HG03571 (cell line): ENCODE results near the gene DIP2A.
"Not testable (repeated sequence)": the region's sequence is repeated elsewhere in the genome, so short reads cannot be mapped to it uniquely, and the experiment has no call there.

Experiments used
- ATAC-seq: cut with Tn5 transposase; IDR thresholded peaks from one replicate; pipeline ENCODE4 v1.9.1; 2021; ENCODE audit not compliant: unreplicated experiment

Gene DIP2A

DNA sequence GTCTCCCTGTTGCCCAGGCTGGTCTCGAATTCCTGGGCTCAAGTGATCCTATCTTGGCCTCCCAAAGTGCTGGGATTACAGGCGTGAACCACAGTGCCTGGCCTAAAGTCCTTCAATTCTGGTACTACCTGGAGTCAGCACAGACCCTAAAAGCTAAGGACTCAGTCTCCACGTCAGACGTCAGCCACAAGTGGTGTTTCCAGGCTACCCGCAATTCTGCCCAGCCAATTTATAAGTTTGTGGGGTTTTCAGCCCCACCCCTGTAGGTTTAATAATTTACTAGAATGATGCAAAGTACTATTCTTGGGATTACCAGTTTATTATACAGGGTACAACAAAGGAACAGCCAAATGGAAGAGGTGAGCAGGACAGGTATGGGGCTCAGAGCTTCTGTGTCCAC lies 10.6 kb upstream of the DIP2A start:
- no peak for ATAC-seq

DNA sequence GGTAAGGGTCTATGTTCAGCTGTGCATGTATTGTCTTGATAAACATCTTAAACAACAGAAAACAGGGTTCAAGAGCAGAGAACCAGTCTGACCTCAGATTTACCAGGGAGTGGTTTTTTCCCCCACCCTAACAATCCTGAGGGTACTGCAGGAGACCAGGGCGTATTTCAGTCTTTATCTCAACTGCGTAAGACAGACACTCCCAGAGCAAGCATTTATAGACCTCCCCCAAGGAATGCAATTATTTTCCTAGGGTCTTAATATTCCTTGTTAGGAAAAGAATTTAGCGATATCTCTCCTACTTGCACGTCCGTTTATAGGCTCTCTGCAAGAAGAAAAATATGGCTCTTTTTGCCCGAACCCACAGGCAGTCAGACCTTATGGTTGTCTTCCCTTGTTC lies 9.8 kb upstream of the DIP2A start:
- not testable (repeated sequence) for ATAC-seq

DNA sequence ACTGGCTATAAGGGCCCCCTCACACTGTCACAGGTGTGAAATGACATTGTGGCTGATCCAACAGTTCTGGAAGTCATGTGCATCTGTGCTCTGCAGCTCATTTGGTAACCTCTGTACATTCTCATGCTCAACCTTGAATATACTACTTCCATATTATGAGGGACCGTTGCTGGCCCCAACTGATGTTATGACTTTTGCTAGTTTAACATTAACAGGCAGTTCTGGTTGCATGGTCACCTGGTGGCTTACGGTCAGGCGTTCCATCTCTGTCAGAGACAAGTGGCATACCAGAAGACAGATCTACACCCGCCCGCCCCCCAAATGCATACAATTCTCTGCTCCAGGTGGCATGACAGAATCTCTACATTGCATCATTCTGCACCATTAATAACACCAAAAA lies 6.0 kb upstream of the DIP2A start:
- no peak for ATAC-seq

DNA sequence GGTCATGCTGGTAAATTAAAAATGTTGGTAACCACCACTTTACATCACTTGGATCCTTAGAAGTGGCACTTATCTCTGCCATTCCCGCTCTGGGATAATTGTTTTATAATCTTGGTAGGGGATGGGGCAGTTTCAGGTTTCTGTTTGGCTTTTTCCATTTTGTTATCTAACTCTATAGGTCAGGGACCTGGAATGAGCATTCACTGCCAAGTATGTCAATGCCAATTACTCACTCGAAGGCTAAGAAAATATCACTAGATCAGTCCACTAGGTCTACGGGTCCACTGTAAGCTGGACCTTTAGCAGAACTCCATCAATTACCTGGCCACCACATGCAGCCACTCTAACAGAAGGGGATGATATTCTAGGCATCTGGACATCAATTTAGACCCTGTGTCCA lies 4.5 kb upstream of the DIP2A start:
- no peak for ATAC-seq

DNA sequence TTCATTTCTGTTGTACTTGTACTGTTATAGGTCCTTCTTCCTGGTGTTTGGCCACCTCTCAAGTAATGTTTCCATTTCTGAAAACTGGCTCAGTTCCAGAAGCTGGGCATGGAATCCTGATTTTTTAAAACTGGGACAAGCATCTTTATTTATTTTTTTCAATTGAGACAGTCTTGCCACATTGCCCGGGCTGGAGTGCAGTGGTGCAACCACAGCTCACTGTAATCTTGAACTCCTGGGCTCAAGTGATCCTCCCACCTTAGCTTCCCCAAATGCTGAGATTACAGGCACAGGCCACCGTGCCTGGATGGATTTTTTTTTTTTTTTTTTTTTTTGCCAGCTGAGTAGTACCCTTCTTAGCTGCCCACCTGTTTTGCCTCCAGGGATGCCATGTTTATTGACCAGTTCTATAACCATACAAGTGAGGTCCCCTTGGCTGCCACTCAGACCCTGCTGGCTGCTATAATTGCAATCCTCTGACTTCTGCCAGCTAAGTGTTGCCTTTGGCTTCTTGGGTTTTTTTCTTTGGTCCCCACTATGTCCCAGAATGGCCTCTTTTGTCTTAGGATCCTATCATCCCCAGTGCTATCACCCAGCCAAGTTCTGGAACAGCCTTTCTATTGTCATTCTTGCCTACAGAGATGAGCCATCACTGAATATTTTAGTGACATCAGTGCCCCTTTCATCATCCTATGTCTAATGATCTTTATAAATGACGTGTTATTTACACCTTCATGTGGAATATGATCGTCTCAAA lies 3.9 kb upstream of the DIP2A start:
- no peak for ATAC-seq

DNA sequence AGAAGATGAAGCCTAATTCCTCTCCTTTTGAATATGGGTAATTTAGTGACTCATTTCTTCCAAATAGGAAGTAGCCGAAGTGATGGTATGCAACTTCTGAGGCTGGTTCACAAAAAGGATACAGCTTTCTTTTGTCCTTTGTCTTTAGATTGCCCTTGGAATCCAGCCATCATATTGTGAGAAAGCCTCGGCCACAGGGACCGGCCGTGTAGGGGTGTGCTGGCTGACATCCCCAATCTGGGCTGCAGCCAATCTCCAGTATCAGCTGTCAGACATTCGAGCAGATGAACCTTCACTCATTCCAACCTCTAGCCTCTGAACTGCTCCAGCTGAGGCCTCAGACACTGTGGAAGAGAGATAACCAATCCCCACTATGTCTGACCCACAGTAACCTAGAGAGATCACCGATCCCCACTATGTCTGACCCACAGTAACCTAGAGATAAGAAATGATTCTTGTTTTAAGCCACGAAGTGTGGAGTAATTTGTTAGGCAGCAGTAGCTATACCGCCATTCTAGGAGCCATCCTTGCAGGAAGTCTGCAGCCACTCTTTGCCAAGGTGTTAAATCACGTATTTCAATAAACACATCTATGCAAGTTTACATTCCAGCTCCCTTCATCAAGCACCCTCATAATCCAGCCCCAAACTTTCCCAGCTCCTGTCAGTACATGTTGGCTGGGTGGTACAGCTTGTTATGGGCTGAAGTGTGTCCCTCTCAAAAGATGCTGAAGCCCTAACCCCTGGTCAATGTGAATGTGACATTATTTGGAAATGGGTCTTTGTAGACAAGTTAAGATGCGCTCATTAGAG lies 2.9 kb upstream of the DIP2A start:
- no peak for ATAC-seq

DNA sequence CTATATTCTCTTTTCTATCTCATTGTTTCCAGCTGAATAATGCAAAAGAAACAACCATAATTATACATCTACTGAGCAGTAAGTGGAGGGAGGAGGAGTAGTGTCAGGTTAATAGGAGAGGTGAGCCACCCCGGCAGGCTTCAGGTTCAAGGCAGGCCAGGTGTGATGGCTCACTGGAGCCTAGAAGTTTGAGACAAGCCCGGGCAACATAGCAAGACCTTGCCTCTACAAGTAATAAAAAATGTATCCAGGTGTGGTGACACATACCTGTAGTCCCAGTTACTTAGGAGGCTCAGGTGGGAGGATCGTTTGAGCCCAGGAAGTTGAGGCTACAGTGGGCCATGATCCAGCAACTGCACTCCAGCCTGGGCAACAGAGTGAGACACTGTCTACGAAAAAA lies 1.9 kb upstream of the DIP2A start:
- no peak for ATAC-seq

DNA sequence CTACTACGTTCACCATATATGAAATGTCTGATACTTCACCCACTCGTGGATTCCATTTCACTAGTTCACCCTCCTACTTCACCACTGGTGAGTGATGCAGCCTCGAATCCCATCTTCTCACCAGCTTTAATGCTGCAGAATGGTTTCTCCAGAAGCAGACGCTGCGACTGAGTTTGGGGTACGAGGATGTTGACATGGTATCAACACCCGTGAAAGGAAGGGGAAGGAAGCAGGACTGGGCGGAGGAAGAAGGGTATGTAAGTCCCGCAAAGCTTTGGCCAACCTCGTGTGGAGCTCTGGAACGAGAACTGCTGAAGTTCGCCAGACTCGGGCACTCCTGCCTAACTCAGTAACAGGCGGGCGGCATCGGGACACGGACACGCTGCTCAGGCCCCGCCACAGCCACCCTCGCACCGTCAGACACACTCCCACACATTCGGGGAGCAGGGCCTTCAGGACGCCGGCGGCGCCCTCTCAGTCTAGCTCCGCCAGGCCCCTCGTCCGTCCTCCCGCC lies 833 bp upstream of the DIP2A start:
- ATAC-seq, result peak; percentile 11

DNA sequence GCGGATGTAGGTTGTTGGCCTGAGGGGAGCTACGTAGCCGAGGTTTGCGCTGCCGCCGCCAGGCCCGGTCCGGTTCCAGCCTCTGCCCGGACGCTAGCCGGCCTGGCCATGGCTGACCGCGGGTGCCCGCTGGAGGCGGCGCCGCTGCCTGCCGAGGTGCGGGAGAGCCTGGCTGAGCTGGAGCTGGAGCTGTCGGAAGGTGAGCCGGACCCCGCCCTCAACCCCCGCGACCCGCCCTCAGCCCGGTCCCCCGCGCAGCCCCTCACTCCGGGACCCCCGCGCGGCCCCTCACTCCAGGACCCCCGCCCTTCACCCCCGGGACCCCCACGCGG lies 299 bp downstream of the DIP2A start:
- no peak for ATAC-seq

DNA sequence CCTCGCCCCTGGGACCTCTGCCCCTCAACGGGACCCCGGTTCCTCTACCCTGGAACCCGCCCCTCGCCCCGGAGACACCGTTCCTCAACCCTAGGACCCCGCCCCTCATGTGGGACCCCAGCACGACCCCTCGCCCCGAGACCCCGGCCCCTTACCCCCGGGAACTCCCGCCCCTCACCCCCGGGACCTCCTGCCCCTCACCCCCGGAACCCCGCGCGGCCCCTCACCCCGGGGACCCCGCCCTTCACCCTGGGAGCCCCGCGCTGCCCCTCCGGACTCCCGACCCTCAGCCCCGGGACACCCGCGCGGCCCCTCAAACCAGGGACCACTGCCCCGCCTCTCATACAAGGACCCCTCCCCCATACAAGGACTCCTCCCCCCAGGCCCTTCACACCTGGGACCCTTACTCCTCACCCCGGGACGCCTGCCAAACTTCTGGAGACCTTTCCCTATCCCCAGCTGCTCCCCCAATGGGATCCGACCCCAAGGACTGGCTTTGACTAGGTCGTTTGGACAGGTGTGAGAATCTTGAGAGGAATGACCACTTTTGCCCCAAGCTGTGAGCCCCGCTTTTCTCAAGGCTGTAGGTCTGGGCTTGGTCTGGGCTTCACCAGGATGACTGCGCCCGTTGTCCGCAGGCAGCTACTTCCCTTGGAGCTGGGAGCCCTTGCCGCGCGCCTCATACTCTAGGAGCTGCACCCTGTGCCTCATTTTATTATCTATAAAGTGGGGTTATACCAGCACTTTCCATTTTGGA lies 843 bp downstream of the DIP2A start:
- ATAC-seq, result no peak

DNA sequence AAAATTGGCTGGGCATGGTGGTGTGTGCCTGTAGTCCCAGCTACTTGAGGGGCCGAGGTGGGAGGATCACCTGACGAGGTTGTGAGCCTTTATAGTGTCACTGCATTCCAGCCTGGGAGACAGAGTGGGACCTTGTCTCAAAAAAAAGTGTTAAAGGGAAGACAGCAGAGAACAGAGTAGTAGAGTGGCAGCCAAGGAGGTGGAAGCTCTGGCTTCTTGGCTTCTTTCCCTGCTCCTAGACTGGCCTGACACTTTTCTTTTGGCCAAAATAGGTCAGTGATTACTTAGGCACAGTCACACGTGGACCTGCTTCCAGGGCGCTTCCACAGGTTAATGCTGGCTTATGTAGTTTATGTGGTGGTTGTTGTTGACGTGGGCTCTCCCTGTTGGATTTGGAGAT lies 3.2 kb downstream of the DIP2A start:
- ATAC-seq, result no peak

DNA sequence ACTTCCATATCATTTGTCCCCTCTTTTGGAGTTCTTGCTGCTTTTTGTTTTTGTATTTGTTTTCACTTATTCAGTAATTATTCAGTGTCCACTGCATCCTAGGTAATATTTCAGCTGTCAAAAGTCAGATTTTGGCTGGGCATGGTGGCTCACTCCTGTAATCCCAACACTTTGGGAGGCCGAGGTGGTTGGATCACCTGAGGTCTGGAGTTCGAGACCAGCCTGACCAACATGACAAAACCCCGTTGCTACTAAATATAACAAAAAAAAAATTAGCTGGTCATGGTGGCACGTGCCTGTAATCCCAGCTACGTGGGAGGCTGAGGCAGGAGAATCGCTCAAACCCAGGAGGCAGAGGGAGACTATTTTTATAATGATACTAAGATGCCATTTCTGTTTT lies 6.5 kb downstream of the DIP2A start:
- not testable (repeated sequence) for ATAC-seq

DNA sequence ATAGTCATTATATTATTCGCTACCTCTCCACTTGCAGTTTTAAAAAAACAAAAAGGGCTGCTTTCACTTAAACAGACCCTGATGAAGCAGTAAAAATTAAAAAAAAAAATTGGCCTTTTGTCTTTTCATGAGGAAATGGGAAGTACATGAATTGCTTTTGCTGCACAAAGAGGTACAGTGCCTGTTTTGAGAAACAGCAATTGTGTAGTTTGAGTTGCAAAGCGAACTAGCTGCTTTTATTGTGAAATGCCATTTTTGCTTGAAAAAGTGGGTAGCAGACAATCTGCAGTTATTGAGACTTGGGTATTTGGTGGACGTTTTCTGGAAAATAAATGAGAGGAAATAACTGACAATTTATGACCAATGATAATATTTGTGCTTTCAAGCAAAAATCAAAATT lies 7.0 kb downstream of the DIP2A start:
- ATAC-seq, result no peak

DNA sequence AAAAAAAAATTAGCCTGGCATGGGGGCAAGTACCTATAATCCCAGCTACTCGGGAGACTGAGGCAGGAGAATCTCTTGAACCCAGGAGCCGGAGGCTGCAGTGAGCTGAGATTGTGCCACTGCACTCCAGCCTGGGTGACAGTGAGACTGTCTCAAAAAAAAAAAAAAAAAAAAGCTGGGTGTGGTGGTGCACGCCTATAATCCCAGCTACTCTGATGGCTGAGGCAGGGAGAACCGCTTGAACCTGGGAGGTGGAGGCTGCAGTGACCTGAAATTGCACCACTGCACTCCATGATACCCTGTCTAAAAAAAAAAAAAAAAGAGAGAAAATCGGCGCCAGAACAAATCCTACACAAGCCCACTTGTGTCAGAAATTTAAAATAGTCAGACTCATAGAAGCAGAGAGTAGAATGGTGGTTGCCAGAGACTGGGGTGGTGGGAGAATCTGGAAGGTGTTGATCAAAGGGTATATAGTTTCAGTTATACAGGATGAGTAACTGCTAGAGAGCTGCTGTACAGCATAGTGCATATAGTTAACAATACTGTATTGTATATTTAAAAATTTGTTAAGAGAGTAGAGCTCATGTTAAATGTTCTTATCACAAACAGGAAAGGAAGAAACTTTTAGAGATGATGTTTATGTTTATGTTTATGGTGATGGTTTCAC lies 9.6 kb downstream of the DIP2A start:
- ATAC-seq, result no peak

DNA sequence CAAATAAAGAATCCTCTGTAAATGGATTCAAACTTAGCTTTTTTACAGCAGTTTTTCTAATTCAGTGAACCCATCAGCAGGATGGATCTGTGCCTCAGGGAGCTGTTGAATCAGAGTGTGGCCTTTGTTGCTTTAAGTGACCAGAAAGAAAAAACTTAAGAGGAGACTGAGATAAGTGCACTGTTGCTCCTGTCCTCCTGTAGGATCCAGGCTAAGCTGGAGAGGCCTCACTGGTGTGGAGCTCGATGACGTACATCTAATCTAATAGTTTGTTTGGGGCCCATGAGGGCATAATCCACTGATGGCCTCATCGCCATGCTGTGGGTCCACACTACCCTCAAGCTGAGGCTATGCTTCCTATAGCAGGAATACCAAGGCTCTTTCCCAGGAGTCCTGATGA lies 10.6 kb downstream of the DIP2A start:
- no peak for ATAC-seq

DNA sequence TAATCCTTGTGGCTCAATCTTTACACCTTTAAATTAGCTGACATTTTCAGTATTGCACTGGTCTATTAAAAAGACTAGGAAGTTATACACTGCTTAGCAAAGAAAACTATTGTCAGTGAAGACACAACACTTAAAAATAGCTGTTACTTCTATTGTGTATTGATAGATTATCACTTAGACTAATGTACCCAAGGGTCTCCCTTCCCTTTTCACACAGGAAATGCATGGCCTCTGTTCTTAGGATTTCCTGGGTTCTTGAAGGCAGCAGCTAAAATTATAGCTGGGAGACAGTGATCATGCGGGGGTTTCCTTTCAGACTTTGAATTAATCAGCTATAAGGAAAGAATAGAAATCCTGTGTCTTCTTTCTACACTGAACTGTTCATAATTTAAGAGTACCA lies 12.8 kb downstream of the DIP2A start:
- no peak for ATAC-seq

DNA sequence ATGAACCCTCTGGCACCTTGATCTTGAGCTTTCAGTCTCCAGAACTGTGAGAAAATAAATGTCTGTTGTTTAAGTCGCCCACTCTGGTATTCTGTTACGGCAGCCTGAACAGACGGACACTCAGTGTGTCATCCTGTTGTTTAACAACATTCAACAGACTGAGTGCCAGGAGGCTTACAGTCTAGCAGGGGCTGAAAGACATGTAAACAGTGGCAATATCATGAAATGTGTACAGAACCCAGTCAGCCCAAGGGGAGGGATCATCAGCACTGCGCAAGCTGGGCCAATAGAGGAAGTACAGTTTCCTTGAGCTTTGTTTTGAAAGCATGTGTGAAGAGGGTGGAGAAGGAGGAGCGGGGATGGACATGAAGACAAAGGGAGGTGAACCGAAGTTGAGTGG lies 13.6 kb downstream of the DIP2A start:
- no peak for ATAC-seq

DNA sequence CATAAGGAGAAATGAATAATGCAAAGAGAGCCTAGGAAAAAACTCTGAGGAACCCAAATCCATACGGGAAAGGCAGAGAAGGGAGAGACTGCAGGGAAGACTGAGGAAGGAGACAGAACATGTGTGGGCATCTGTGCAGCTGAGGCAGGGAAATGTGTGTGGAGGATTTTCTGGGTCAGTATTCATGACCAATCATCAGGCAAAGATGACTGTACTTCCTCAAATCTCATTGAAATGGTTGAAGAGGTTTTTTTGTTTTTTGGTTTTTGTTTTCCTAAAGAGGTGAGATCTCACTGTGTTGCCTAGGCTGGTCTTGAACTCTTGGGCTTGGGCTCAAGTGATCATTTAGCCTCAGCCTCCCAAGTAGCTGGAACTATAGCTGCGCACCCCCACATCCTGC lies 15.7 kb downstream of the DIP2A start:
- ATAC-seq, result no peak

DNA sequence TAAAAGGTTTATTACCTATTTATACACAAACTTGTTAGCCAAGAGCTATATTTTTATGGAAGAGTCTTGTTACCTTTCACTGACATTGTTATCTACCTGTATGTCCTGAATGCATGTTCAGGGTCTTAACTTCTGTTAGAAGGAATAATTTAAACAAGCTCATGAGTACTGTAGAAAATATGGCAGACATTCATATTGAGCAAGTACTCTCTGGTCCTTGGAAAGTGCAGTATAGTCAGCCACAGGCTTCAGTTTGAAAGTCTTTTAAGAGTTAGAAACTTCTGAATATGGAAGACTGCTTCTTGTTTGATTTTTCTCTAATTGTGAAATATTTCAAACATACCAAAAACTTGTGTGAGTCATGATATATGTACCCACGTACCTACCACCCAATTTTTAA lies 16.6 kb downstream of the DIP2A start:
- no peak for ATAC-seq

DNA sequence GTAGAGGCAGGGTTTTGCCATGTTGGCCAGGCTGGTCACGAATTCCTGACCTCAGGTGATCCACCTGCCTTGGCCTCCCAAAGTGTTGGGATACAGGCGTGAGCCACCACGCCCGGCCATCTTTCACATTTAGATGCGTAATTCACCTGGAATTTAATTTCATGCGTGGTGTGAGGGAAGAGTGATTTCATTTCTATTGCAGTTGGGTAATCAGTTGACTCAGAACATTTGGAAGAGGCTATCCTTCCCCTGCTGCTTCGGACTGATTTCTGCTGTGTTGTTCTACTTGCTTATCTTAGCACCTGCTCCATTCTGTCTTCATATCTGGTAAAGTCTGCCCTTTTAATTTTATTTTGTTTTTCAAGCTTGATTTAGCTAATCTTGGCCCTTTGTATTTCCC lies 19.1 kb downstream of the DIP2A start:
- no peak for ATAC-seq

DNA sequence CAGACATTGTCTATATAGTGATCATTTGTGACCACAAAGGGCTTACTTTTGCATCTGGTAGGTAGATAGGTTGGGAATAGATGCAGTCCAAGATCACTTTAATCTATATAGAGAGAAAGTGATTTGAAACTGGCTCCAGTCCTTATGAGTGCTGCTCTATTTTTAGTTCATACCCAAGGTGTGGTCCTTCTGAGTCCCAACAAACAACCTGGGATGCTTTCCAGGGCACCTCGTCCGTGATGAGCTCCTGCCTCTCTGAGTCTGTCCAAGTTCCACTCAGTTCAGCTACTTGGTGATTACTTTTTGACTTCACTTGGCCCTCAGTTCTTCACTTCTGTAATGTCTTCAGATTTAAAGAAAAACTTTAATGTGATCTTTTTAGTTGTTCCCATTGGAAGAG lies 20.2 kb downstream of the DIP2A start:
- ATAC-seq, result no peak
